A549 (cell line): ENCODE measurements around the gene CEP126.

Source experiments
- BHLHE40 ChIP-seq: IDR thresholded peaks from 2 replicates; pipeline ENCODE4 v1.6.1; 2012; ENCODE audit warnings: low read depth, low read length, inconsistent platforms
- CEBPB ChIP-seq, 2 experiments: fragments of >200 bp in 1 of 2; sonication (Bioruptor Twin) in 1 of 2; formaldehyde crosslinking in 1 of 2; IDR thresholded peaks; 2 replicates each; pipeline ENCODE4 v1.6.1; 2012 to 2016
- CHD2 ChIP-seq: fragments of 150-350 bp; IDR thresholded peaks from 2 replicates; pipeline ENCODE4 v1.6.1; 2014; ENCODE audit warnings: low read length; ENCODE audit not compliant: partially characterized antibody
- CTCF ChIP-seq: fragments of >200 bp; sonication (Bioruptor Twin); formaldehyde crosslinking; IDR thresholded peaks from 3 replicates; pipeline ENCODE4 v1.5.1; 2016
- MAFK ChIP-seq: fragments of 450-650 bp; IDR thresholded peaks from 2 replicates; pipeline ENCODE4 v1.6.1; 2014; ENCODE audit not compliant: partially characterized antibody
- MAZ ChIP-seq: fragments of 150-350 bp; IDR thresholded peaks from 2 replicates; pipeline ENCODE4 v1.6.1; 2014; ENCODE audit warnings: antibody characterized with exemption, low read depth, low read length, borderline replicate concordance
- MYC ChIP-seq: IDR thresholded peaks from 2 replicates; pipeline ENCODE4 v1.6.1; 2012; ENCODE audit warnings: mild to moderate bottlenecking, inconsistent platforms, low read length, improper control_type of control experiment, borderline replicate concordance
- POLR2A ChIP-seq: IDR thresholded peaks from 2 replicates; pipeline ENCODE4 v1.6.1; 2012; ENCODE audit warnings: mild to moderate bottlenecking, low read length
- RAD21 ChIP-seq, 2 experiments: fragments of >200 bp in 1 of 2; sonication (Bioruptor Twin) in 1 of 2; formaldehyde crosslinking in 1 of 2; IDR thresholded peaks in 1 of 2; conservative IDR thresholded peaks in 1 of 2; 2 replicates in 1 of 2; 3 replicates in 1 of 2; pipeline ENCODE4 v1.6.1; 2012 to 2018; ENCODE audit warnings: inconsistent platforms in 1 of 2
- RCOR1 ChIP-seq: fragments of 150-350 bp; IDR thresholded peaks from 2 replicates; pipeline ENCODE4 v1.6.1; 2014; ENCODE audit warnings: antibody characterized with exemption, low read length, low read depth
- RFX5 ChIP-seq: fragments of 450-650 bp; IDR thresholded peaks from 2 replicates; pipeline ENCODE4 v1.7.1; 2014; ENCODE audit warnings: antibody characterized with exemption, mild to moderate bottlenecking, moderate library complexity
- ZFP36 ChIP-seq: fragments of 450-650 bp; IDR thresholded peaks from 2 replicates; pipeline ENCODE4 v1.6.1; 2014; ENCODE audit warnings: borderline replicate concordance; ENCODE audit not compliant: partially characterized antibody

- no peak for TF ChIP-seq POLR2A
- TF ChIP-seq RCOR1: no peak
- TF ChIP-seq BHLHE40: no peak
- no peak for TF ChIP-seq CTCF
- TF ChIP-seq MYC: no peak
- no peak for TF ChIP-seq MAZ
- no peak for TF ChIP-seq RAD21 (conservative IDR thresholded peaks at IDR 0.05 in 1 of 2, IDR thresholded peaks at IDR 0.05 in 1 of 2)
- TF ChIP-seq MAFK: no peak
- no peak for TF ChIP-seq CHD2
- TF ChIP-seq CEBPB (IDR thresholded peaks at IDR 0.05): no peak
- no peak for TF ChIP-seq RFX5
- no peak for TF ChIP-seq ZFP36
These were observed 30.6 kb downstream of the CEP126 start for GRCh38 chr11:101945448-101945847.
